Activated naive CD8-positive, alpha-beta T cell treated with anti-CD3 and anti-CD28 coated beads, Interleukin-2, amount 10 ng/mL, durations not matched to agents 7 days and 5 days (primary cell): Measurements from ENCODE around the gene TBPL2. TPM values are rescaled to one million over a fixed set of nuclear protein-coding genes. Genes with fewer than 3 reads are reported as not detected.
"Not testable (repeated sequence)": the region's sequence is repeated elsewhere in the genome, so short reads cannot be mapped to it uniquely, and the experiment has no call there.

Experiments
- ATAC-seq: fragments of 150-1000 bp; cut with Tn5 transposase; one replicate; pipeline ENCODE4 v1.10.0; 2021; ENCODE audit warnings: low read depth, moderate library complexity
- POLR2A ChIA-PET: fragments of 350-600 bp; sonication (Branson Sonifier 250); formaldehyde crosslinking; loops from one replicate; lab custom pipeline; 2021; ENCODE audit warnings: antibody characterized with exemption; lab: Charles Lee
- DNase-seq: peaks from one replicate; pipeline ENCODE4 v3.0.0; 2021
- H3K27ac Mint-ChIP-seq: one replicate; pipeline ENCODE4 v1.8.0; 2022; ENCODE audit warnings: mild to moderate bottlenecking, mixed read lengths
- H3K27me3 Mint-ChIP-seq: one replicate; pipeline ENCODE4 v1.8.0; 2022; ENCODE audit warnings: mild to moderate bottlenecking, moderate library complexity, mixed read lengths
- H3K36me3 Mint-ChIP-seq: one replicate; pipeline ENCODE4 v1.8.0; 2021; ENCODE audit warnings: mild to moderate bottlenecking, mixed read lengths
- H3K4me1 Mint-ChIP-seq: one replicate; pipeline ENCODE4 v1.8.0; 2021; ENCODE audit warnings: mixed read lengths
- H3K4me3 Mint-ChIP-seq: one replicate; pipeline ENCODE4 v1.8.0; 2022; ENCODE audit warnings: mild to moderate bottlenecking, moderate library complexity, mixed read lengths
- H3K9me3 Mint-ChIP-seq: one replicate; pipeline ENCODE4 v1.8.0; 2021; ENCODE audit warnings: mixed read lengths
- total RNA-seq, 2 experiments: library from RNA; stranded (reverse); gene quantifications; one replicate each; pipeline ENCODE4 v1.2.3, GENCODE V29; 2021

Gene TBPL2
- total RNA-seq, 2 experiments from 2014 or later, result not detected

- ATAC-seq (peak; percentile 55), DNase-seq (no peak)
- Mint-ChIP-seq H3K27ac (peak overlapping the region; percentile 42), H3K4me1 (peaks cover 18% of the 10 kb centered on the region), H3K27me3 (peaks cover 6% of the 10 kb centered on the region), H3K4me3 (peak overlapping the region; percentile 52), H3K9me3 (no peaks in the 10 kb centered on the region), H3K36me3 (no peaks in the 10 kb centered on the region)
- POLR2A ChIA-PET, result no interaction called here
Measured at GRCh38 chr14:55433880-55434804, 6.3 kb downstream of the TBPL2 start.

- no peaks in the 10 kb centered on the region for H3K9me3 Mint-ChIP-seq
- H3K4me1 Mint-ChIP-seq, result peaks cover 18% of the 10 kb centered on the region
- DNase-seq, result no peak
- ATAC-seq, result no peak
- no peak overlapping the region for H3K4me3 Mint-ChIP-seq
- no peaks in the 10 kb centered on the region for H3K36me3 Mint-ChIP-seq
- no peak overlapping the region for H3K27ac Mint-ChIP-seq
- H3K27me3 Mint-ChIP-seq, result peaks cover 2% of the 10 kb centered on the region
- POLR2A ChIA-PET, result interaction anchor here (0.6 kb wide), 1 partner anchor 156 kb away, joined by 5 read pairs; no protein-coding TSS in a partner anchor
Measured at GRCh38 chr14:55432628-55433027, 7.8 kb downstream of the TBPL2 start.

DNA sequence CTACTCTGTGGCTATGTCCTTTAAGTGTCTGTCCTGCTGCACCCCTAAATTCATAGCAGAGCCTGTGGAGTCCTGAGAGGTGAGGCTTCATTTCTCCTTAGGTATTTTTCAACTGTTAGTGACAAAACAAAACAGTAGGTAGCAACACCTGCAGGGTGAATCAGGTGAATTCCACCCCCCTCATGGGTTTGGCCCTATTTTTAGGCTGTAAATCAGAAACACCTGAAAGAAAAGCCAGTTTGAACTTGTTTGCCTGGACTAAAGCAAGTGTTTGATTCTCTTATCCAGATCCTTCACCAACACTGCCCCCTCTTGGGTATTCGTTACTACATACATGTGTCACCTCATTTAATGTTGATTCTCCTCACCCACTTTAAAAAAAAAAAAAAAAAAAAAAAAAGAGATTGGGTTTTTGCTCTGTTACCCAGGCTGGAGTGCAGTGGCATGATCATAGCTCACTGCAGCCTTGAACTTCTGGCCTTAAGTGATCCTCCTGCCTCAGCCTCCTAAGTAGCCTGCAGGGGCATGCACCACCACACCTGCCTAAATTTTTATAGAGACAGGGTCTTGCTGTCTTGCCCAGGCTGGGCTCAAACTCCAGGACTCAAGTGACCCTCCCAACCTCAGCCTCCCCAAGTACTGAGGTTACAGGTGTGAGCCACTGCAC is 10.3 kb downstream of the TBPL2 start:
- no peak overlapping the region for H3K27ac Mint-ChIP-seq
- no peak for DNase-seq

DNA sequence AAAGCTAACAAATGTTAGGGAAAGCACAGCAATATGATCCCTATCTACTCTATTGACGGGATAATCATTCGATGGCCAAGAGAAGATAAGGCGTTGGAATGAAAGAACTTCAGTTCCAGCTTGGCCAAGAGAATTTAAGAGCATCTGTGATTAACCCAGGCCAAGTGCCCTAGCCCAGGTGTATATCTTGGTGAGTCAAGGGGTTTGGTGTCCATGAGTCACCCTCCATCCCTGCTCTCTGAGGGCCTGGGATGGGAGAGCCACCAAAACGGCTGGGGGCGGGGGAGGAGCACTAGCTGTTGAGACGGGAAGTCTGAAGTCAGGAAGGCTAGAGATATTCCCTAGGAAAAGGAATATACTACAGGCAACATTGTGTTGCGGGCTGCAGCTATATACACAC is 13.0 kb downstream of the TBPL2 start:
- H3K27ac Mint-ChIP-seq, result no peak overlapping the region
- no peak for DNase-seq
- H3K4me3 Mint-ChIP-seq, result no peak overlapping the region
- H3K4me1 Mint-ChIP-seq, result peaks cover 2% of the 10 kb centered on the region
- H3K36me3 Mint-ChIP-seq, result no peaks in the 10 kb centered on the region
- no peaks in the 10 kb centered on the region for H3K9me3 Mint-ChIP-seq
- POLR2A ChIA-PET, result no interaction called here
- ATAC-seq, result no peak
- no peaks in the 10 kb centered on the region for H3K27me3 Mint-ChIP-seq

More for the DNA sequence above, 10.3 kb downstream of the TBPL2 start:
- POLR2A ChIA-PET, result interaction anchor here (1.2 kb wide), 1 partner anchor 151 kb away, joined by 3 read pairs; no protein-coding TSS in a partner anchor
- ATAC-seq, result peak; percentile 83
- Mint-ChIP-seq H3K4me1 (peaks cover 18% of the 10 kb centered on the region), H3K9me3 (no peaks in the 10 kb centered on the region), H3K4me3 (no peak overlapping the region), H3K36me3 (no peaks in the 10 kb centered on the region), H3K27me3 (no peaks in the 10 kb centered on the region)

- Mint-ChIP-seq H3K36me3 (no peaks in the 10 kb centered on the region), H3K27ac (no peak overlapping the region), H3K9me3 (no peaks in the 10 kb centered on the region), H3K4me1 (peaks cover 2% of the 10 kb centered on the region), H3K27me3 (no peaks in the 10 kb centered on the region), H3K4me3 (no peak overlapping the region)
- POLR2A ChIA-PET, result no interaction called here
- ATAC-seq, result no peak
- DNase-seq, result no peak
Measured at GRCh38 chr14:55426891-55427290, 13.5 kb downstream of the TBPL2 start.

GRCh38 chr14:55425091-55425490 is 15.3 kb downstream of the TBPL2 start:
- no peak overlapping the region for H3K4me3 Mint-ChIP-seq
- ATAC-seq (no peak), DNase-seq (no peak)
- H3K27ac Mint-ChIP-seq, result no peak overlapping the region
- peaks cover 2% of the 10 kb centered on the region for H3K4me1 Mint-ChIP-seq
- no peaks in the 10 kb centered on the region for H3K27me3 Mint-ChIP-seq
- POLR2A ChIA-PET, result interaction anchor here (0.5 kb wide), 1 partner anchor 1851 kb away, joined by 3 read pairs; no protein-coding TSS in a partner anchor
- no peaks in the 10 kb centered on the region for H3K9me3 Mint-ChIP-seq
- H3K36me3 Mint-ChIP-seq, result no peaks in the 10 kb centered on the region

GRCh38 chr14:55423969-55424368 is 16.4 kb downstream of the TBPL2 start:
- ATAC-seq, result no peak

GRCh38 chr14:55422338-55422737 is 18.1 kb downstream of the TBPL2 start:
- H3K27ac Mint-ChIP-seq, H3K36me3 Mint-ChIP-seq, H3K9me3 Mint-ChIP-seq, H3K27me3 Mint-ChIP-seq, ATAC-seq, H3K4me1 Mint-ChIP-seq, DNase-seq, POLR2A ChIA-PET, H3K4me3 Mint-ChIP-seq: not testable (repeated sequence)

More at GRCh38 chr14:55423969-55424368, 16.4 kb downstream of the TBPL2 start:
- Mint-ChIP-seq H3K9me3 (no peaks in the 10 kb centered on the region), H3K27ac (no peak overlapping the region), H3K4me3 (no peak overlapping the region), H3K36me3 (no peaks in the 10 kb centered on the region), H3K4me1 (no peaks in the 10 kb centered on the region), H3K27me3 (no peaks in the 10 kb centered on the region)
- POLR2A ChIA-PET, result interaction anchor here (0.5 kb wide), 1 partner anchor 155 kb away, joined by 3 read pairs; no protein-coding TSS in a partner anchor
- DNase-seq, result no peak

GRCh38 chr14:55419663-55420062 is 20.8 kb downstream of the TBPL2 start:
- POLR2A ChIA-PET, result interaction anchor here (1.0 kb wide), 1 partner anchor 9 kb away, joined by 3 read pairs; no protein-coding TSS in a partner anchor
- no peaks in the 10 kb centered on the region for H3K36me3 Mint-ChIP-seq
- no peak overlapping the region for H3K27ac Mint-ChIP-seq

GRCh38 chr14:55418411-55418810 is 22.0 kb downstream of the TBPL2 start:
- no peak for ATAC-seq
- H3K9me3 Mint-ChIP-seq, result no peaks in the 10 kb centered on the region
- H3K36me3 Mint-ChIP-seq, result no peaks in the 10 kb centered on the region
- H3K27me3 Mint-ChIP-seq, result no peaks in the 10 kb centered on the region
- H3K4me3 Mint-ChIP-seq, result no peak overlapping the region
- H3K27ac Mint-ChIP-seq, result no peak overlapping the region
- peaks cover 4% of the 10 kb centered on the region for H3K4me1 Mint-ChIP-seq
- DNase-seq, result no peak
- POLR2A ChIA-PET, result no interaction called here

More at GRCh38 chr14:55419663-55420062, 20.8 kb downstream of the TBPL2 start:
- DNase-seq, result no peak
- Mint-ChIP-seq H3K4me1 (peaks cover 4% of the 10 kb centered on the region), H3K4me3 (no peak overlapping the region), H3K9me3 (no peaks in the 10 kb centered on the region), H3K27me3 (no peaks in the 10 kb centered on the region)
- ATAC-seq, result no peak

DNA sequence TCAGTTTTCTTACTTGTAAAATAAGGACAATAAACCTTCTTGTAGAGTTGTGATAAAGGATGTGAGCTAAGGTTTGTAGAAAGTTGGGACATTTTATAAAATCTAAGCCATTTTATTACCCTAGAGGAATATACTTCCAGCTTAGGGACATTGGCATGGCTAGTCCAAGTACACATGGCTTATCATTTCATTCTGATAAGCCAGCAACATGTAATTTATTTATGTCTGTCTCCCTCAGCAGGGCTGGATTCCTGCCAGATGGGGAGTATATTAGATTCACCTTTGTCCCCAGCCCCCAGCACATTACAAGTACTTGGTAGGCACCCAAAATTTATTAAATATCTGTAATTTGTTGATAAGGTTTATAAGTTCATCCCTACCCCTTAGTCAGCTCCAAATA is 22.5 kb downstream of the TBPL2 start:
- ATAC-seq (no peak), DNase-seq (no peak)
- H3K27ac Mint-ChIP-seq, result no peak overlapping the region
- peaks cover 4% of the 10 kb centered on the region for H3K4me1 Mint-ChIP-seq
- no peaks in the 10 kb centered on the region for H3K36me3 Mint-ChIP-seq
- H3K27me3 Mint-ChIP-seq, result no peaks in the 10 kb centered on the region
- POLR2A ChIA-PET, result interaction anchor here (1.0 kb wide), 1 partner anchor 147 kb away, joined by 5 read pairs; the partner anchor contains the start of gene FBXO34
- H3K9me3 Mint-ChIP-seq, result no peaks in the 10 kb centered on the region
- no peak overlapping the region for H3K4me3 Mint-ChIP-seq

DNA sequence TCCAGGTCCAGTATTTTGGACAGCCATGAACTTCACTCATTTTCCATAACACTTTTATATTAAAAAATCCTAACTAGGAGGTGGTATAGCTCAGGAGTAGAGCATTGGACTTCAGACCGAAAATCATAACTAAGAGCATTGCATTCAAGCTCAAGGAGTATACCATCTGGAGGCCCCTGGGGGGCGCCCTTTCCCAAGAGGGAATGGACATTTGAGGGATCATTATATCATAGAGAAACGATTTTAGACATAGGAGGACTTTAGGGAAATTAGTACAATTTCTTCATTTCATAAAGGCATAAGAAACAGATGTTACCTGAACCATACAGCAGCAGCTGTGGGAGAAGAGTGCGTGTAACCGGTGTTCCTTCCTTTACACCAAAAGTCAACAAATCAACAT is 23.6 kb downstream of the TBPL2 start:
- peak; percentile 45 for DNase-seq
- Mint-ChIP-seq H3K36me3 (no peaks in the 10 kb centered on the region), H3K4me1 (peaks cover 4% of the 10 kb centered on the region), H3K27me3 (no peaks in the 10 kb centered on the region), H3K4me3 (no peak overlapping the region), H3K9me3 (no peaks in the 10 kb centered on the region), H3K27ac (no peak overlapping the region)
- ATAC-seq, result no peak
- POLR2A ChIA-PET, result interaction anchor here (0.6 kb wide), 2 partner anchors 145 to 308 kb away, joined by 3 to 7 read pairs; no protein-coding TSS in a partner anchor

- Mint-ChIP-seq H3K36me3 (no peaks in the 10 kb centered on the region), H3K27ac (no peak overlapping the region), H3K4me3 (no peak overlapping the region), H3K4me1 (peaks cover 13% of the 10 kb centered on the region), H3K9me3 (no peaks in the 10 kb centered on the region), H3K27me3 (no peaks in the 10 kb centered on the region)
- DNase-seq (no peak), ATAC-seq (no peak)
- POLR2A ChIA-PET, result no interaction called here
Measured at GRCh38 chr14:55414551-55414950, 25.9 kb downstream of the TBPL2 start.
